Measurements from ENCODE around the gene LRCH1. TPM values are rescaled to one million over a fixed set of nuclear protein-coding genes. Genes with fewer than 3 reads are reported as not detected.

LRCH1 gene
- total and polyA plus RNA-seq, 2 experiments from 2014 or later, result 3.9 to 9.2 TPM

DNA sequence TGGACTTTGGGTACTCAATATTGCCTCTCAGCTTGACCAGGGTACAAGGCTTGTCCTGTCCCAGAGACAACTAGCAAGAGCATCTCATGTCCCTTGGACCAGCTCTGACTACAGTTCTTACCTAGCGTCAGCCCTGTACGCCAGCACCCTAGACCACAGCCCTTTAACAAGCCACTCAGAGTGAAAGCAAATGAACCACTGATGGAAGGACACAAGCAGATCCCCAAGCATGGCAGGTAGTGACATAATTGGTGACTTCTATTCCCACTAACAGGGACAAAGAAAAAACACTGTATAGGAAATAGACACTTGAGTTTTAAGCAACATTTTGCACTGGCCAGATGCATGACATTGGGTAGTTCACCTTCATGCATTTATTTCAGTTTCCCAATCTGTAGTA, 8.8 kb upstream of the LRCH1 start:
- no peaks in the 10 kb centered on the region for H3K36me3 ChIP-seq (ENCODE audit: insufficient read depth)
- H3K27ac ChIP-seq (ENCODE audit: low read depth), result no peak overlapping the region
- H3K27me3 ChIP-seq (ENCODE audit: insufficient read depth), result no peaks in the 10 kb centered on the region
- H3K36me3 Mint-ChIP-seq (ENCODE audit: low read depth), result no peaks in the 10 kb centered on the region
- no peak overlapping the region; the same call in 1 of the 2 replicates for H2AFZ ChIP-seq
- TF ChIP-seq ZNF114 (CRISPR knock-in tag; IDR thresholded peaks at IDR 0.05), result no peak
- no peak for TF ChIP-seq NANOG (IDR thresholded peaks at IDR 0.05; ENCODE audit: borderline replicate concordance)
- no peak overlapping the region for H3K4me2 ChIP-seq
- no peak for DNase-seq (ENCODE audit: low spot score)
- no peak overlapping the region for H3K4me3 ChIP-seq
- no peaks in the 10 kb centered on the region for H4K20me1 ChIP-seq (replicated peaks; ENCODE audit: insufficient read depth)
- H3K9me3 Mint-ChIP-seq, result no peaks in the 10 kb centered on the region
- no peaks in the 10 kb centered on the region for H3F3A ChIP-seq (replicated peaks; ENCODE audit: low read depth)
- H3K4me1 Mint-ChIP-seq, result no peaks in the 10 kb centered on the region
- no peak overlapping the region for H3K4me3 Mint-ChIP-seq
- H3K9me2 ChIP-seq (ENCODE audit: insufficient read depth), result no peaks in the 10 kb centered on the region
- no peaks in the 10 kb centered on the region for H3K79me2 ChIP-seq (replicated peaks; ENCODE audit: insufficient read depth)
- H3K27ac Mint-ChIP-seq, result no peak overlapping the region
- H3K4me1 ChIP-seq (ENCODE audit: insufficient read depth), result no peaks in the 10 kb centered on the region
- no peaks in the 10 kb centered on the region for H3K27me3 Mint-ChIP-seq (ENCODE audit: insufficient read depth, low read depth, poor library complexity)
- ATAC-seq, result no peak

- no peak for ATAC-seq
- no peak for TF ChIP-seq POLR2AphosphoS5 (IDR thresholded peaks at IDR 0.05; ENCODE audit: low read depth)
- no peak for TF ChIP-seq NANOG (IDR thresholded peaks at IDR 0.05; ENCODE audit: borderline replicate concordance)
- TF ChIP-seq JUNB (IDR thresholded peaks at IDR 0.05; ENCODE audit: unreplicated experiment), result no peak
- TF ChIP-seq ETS1 (IDR thresholded peaks at IDR 0.05), result no peak
- TF ChIP-seq EZH2phosphoT487 (IDR thresholded peaks at IDR 0.05; ENCODE audit: unreplicated experiment), result no peak
- no peak for TF ChIP-seq CTCF (conservative IDR thresholded peaks at IDR 0.05; ENCODE audit: low read depth in 2 of 2)
- TF ChIP-seq STAT1 (IDR thresholded peaks at IDR 0.05; ENCODE audit: unreplicated experiment), result no peak
- TF ChIP-seq REST (IDR thresholded peaks at IDR 0.05; ENCODE audit: unreplicated experiment), result no peak
- no peak for TF ChIP-seq ZNF331 (CRISPR knock-in tag; IDR thresholded peaks at IDR 0.05; ENCODE audit: low read depth)
- TF ChIP-seq CREB1 (CRISPR knock-in tag; IDR thresholded peaks at IDR 0.05; ENCODE audit: low read depth), result no peak
These were observed 8.2 kb upstream of the LRCH1 start for GRCh38 chr13:46544811-46545210.

More at GRCh38 chr13:46544811-46545210, 8.2 kb upstream of the LRCH1 start:
- Histone ChIP-seq H3F3A (replicated peaks; ENCODE audit: low read depth) (no peaks in the 10 kb centered on the region), H3K27me3 (ENCODE audit: insufficient read depth) (no peaks in the 10 kb centered on the region), H3K4me2 (no peak overlapping the region), H3K79me2 (replicated peaks; ENCODE audit: insufficient read depth) (no peaks in the 10 kb centered on the region), H3K36me3 (ENCODE audit: insufficient read depth) (no peaks in the 10 kb centered on the region), H4K20me1 (replicated peaks; ENCODE audit: insufficient read depth) (no peaks in the 10 kb centered on the region), H3K4me1 (ENCODE audit: insufficient read depth) (no peaks in the 10 kb centered on the region), H3K9me2 (ENCODE audit: insufficient read depth) (no peaks in the 10 kb centered on the region), H3K4me3 (no peak overlapping the region), H3K27ac (ENCODE audit: low read depth) (no peak overlapping the region), H2AFZ (no peak overlapping the region; the same call in 1 of the 2 replicates)
- Mint-ChIP-seq H3K27me3 (ENCODE audit: insufficient read depth, low read depth, poor library complexity) (no peaks in the 10 kb centered on the region), H3K27ac (no peak overlapping the region), H3K4me1 (no peaks in the 10 kb centered on the region), H3K4me3 (no peak overlapping the region), H3K9me3 (no peaks in the 10 kb centered on the region), H3K36me3 (ENCODE audit: low read depth) (no peaks in the 10 kb centered on the region)
- no peak for DNase-seq (ENCODE audit: low spot score)
